HEK293 (cell line): ENCODE data around the gene CDH23.

ENCODE experiments used
- GLIS2 ChIP-seq: fragments of 450-650 bp; formaldehyde crosslinking; IDR thresholded peaks from 2 replicates; pipeline ENCODE4 v1.5.1; 2016; ENCODE audit warnings: missing biosample characterization, missing genetic modification characterization
- OVOL3 ChIP-seq: fragments of 450-650 bp; formaldehyde crosslinking; IDR thresholded peaks from 2 replicates; pipeline ENCODE4 v1.5.1; 2016; ENCODE audit warnings: missing biosample characterization, missing genetic modification characterization
- SP3 ChIP-seq: fragments of 450-650 bp; formaldehyde crosslinking; IDR thresholded peaks from 2 replicates; pipeline ENCODE4 v1.5.1; 2016; ENCODE audit warnings: missing biosample characterization, missing genetic modification characterization
- ZBTB8A ChIP-seq: fragments of 450-650 bp; formaldehyde crosslinking; IDR thresholded peaks from 2 replicates; pipeline ENCODE4 v1.5.1; 2016; ENCODE audit warnings: missing biosample characterization, missing genetic modification characterization
- ZEB2 ChIP-seq: fragments of 450-650 bp; formaldehyde crosslinking; IDR thresholded peaks from 2 replicates; pipeline ENCODE4 v1.5.1; 2016; ENCODE audit warnings: missing biosample characterization, missing genetic modification characterization
- ZFHX2 ChIP-seq: fragments of 450-650 bp; formaldehyde crosslinking; conservative IDR thresholded peaks from 2 replicates; pipeline ENCODE4 v1.5.1; 2016; ENCODE audit warnings: missing biosample characterization, missing genetic modification characterization
- ZFP41 ChIP-seq: fragments of 450-650 bp; formaldehyde crosslinking; IDR thresholded peaks from 2 replicates; pipeline ENCODE4 v1.5.1; 2016; ENCODE audit warnings: missing biosample characterization, missing genetic modification characterization, borderline replicate concordance
- ZNF174 ChIP-seq: fragments of 450-650 bp; formaldehyde crosslinking; IDR thresholded peaks from 2 replicates; pipeline ENCODE4 v1.5.0; 2017; ENCODE audit warnings: missing biosample characterization, mild to moderate bottlenecking, missing genetic modification characterization
- ZNF214 ChIP-seq: fragments of 450-650 bp; formaldehyde crosslinking; IDR thresholded peaks from 2 replicates; pipeline ENCODE4 v1.5.1; 2017; ENCODE audit warnings: missing biosample characterization, mild to moderate bottlenecking, missing genetic modification characterization, borderline replicate concordance
- ZNF423 ChIP-seq: fragments of 450-650 bp; formaldehyde crosslinking; IDR thresholded peaks from 2 replicates; pipeline ENCODE4 v1.5.1; 2016; ENCODE audit warnings: missing biosample characterization, missing genetic modification characterization
- ZNF548 ChIP-seq: fragments of 450-650 bp; formaldehyde crosslinking; IDR thresholded peaks from 2 replicates; pipeline ENCODE4 v1.5.1; 2016; ENCODE audit warnings: missing biosample characterization, missing genetic modification characterization
- ZNF560 ChIP-seq: fragments of 450-650 bp; formaldehyde crosslinking; IDR thresholded peaks from 2 replicates; pipeline ENCODE4 v1.5.1; 2017; ENCODE audit warnings: missing biosample characterization, missing genetic modification characterization, borderline replicate concordance
- ZNF660 ChIP-seq: fragments of 450-650 bp; IDR thresholded peaks from 2 replicates; pipeline ENCODE4 v1.5.1; 2018; ENCODE audit warnings: missing biosample characterization, mild to moderate bottlenecking, missing genetic modification characterization
- ZNF707 ChIP-seq: fragments of 450-650 bp; formaldehyde crosslinking; IDR thresholded peaks from 2 replicates; pipeline ENCODE4 v1.5.1; 2016; ENCODE audit warnings: missing biosample characterization, missing genetic modification characterization
- TF ChIP-seq, protein P1 (sequence below): fragments of 450-650 bp; formaldehyde crosslinking; IDR thresholded peaks from 2 replicates; pipeline ENCODE4 v1.5.1; 2016; ENCODE audit warnings: missing biosample characterization, missing genetic modification characterization
- TF ChIP-seq, protein P2 (sequence below): fragments of 450-650 bp; formaldehyde crosslinking; IDR thresholded peaks from 2 replicates; pipeline ENCODE4 v1.5.1; 2017; ENCODE audit warnings: missing biosample characterization, missing genetic modification characterization
- TF ChIP-seq, protein P3 (sequence below): sonication (generic); formaldehyde crosslinking; IDR thresholded peaks from 2 replicates; pipeline ENCODE4 v1.8.1; 2022; ENCODE audit warnings: mild to moderate bottlenecking, moderate library complexity, missing genetic modification reagents
- TF ChIP-seq, protein P4 (sequence below): fragments of 450-650 bp; formaldehyde crosslinking; IDR thresholded peaks from 2 replicates; pipeline ENCODE4 v1.5.1; 2017; ENCODE audit warnings: missing biosample characterization, missing genetic modification characterization
- TF ChIP-seq, protein P5 (sequence below): fragments of 450-650 bp; formaldehyde crosslinking; IDR thresholded peaks from 2 replicates; pipeline ENCODE4 v1.5.1; 2016; ENCODE audit warnings: missing biosample characterization, missing genetic modification characterization
- TF ChIP-seq, protein P6 (sequence below): fragments of 450-650 bp; formaldehyde crosslinking; IDR thresholded peaks from 2 replicates; pipeline ENCODE4 v1.5.1; 2016; ENCODE audit warnings: missing biosample characterization, missing genetic modification characterization
- TF ChIP-seq, protein P7 (sequence below): fragments of 450-650 bp; formaldehyde crosslinking; IDR thresholded peaks from 2 replicates; pipeline ENCODE4 v1.5.1; 2016; ENCODE audit warnings: missing biosample characterization, missing genetic modification characterization
- TF ChIP-seq, protein P8 (sequence below): fragments of 450-650 bp; formaldehyde crosslinking; IDR thresholded peaks from 2 replicates; pipeline ENCODE4 v1.5.1; 2016; ENCODE audit warnings: missing biosample characterization, missing genetic modification characterization
- TF ChIP-seq, protein P9 (sequence below): fragments of 450-650 bp; IDR thresholded peaks from 2 replicates; pipeline ENCODE4 v1.5.1; 2018; ENCODE audit warnings: missing biosample characterization, missing genetic modification characterization

CDH23 gene

DNA sequence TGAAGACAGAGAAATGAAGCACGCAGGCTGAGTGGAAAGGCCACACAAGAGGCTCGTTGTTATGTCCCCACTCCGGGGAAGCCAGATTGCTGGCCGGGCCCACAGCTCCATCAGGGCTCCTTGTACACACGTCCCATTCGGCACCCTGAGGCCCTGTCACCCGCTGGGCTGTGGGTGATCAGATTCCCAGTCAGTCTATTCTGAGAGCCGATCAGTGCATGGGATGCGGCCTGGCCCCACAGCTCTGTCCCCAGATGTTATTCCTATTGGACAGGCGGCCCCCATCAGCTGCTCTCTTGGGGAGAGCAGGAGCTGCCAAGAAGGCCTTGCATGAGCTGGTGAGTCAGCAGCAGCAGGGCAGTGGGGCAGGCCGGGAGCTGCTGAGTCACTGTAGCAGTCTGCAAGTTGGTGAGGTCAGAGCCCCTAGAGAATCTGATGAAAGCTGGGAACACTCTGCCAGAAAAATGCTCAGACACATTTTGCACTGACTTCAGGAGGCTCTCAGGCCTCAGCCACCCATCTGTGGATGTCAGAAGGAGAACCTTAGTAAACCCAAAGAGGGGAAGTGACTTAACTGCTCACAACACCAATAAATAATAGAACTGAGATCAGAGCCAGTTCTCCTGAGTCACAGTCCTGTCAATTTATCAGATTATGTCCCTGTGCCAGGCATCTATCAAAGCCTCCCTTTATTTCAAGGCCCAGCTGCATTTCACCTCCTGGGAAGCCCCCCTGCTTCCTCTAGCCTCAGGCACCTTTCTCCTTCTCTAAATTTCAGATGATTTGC lies 463.7 kb downstream of the CDH23 start (continued):
- TF ChIP-seq, protein P1, sequence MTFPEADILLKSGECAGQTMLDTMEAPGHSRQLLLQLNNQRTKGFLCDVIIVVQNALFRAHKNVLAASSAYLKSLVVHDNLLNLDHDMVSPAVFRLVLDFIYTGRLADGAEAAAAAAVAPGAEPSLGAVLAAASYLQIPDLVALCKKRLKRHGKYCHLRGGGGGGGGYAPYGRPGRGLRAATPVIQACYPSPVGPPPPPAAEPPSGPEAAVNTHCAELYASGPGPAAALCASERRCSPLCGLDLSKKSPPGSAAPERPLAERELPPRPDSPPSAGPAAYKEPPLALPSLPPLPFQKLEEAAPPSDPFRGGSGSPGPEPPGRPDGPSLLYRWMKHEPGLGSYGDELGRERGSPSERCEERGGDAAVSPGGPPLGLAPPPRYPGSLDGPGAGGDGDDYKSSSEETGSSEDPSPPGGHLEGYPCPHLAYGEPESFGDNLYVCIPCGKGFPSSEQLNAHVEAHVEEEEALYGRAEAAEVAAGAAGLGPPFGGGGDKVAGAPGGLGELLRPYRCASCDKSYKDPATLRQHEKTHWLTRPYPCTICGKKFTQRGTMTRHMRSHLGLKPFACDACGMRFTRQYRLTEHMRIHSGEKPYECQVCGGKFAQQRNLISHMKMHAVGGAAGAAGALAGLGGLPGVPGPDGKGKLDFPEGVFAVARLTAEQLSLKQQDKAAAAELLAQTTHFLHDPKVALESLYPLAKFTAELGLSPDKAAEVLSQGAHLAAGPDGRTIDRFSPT = peak; percentile 90
- TF ChIP-seq, protein P2, sequence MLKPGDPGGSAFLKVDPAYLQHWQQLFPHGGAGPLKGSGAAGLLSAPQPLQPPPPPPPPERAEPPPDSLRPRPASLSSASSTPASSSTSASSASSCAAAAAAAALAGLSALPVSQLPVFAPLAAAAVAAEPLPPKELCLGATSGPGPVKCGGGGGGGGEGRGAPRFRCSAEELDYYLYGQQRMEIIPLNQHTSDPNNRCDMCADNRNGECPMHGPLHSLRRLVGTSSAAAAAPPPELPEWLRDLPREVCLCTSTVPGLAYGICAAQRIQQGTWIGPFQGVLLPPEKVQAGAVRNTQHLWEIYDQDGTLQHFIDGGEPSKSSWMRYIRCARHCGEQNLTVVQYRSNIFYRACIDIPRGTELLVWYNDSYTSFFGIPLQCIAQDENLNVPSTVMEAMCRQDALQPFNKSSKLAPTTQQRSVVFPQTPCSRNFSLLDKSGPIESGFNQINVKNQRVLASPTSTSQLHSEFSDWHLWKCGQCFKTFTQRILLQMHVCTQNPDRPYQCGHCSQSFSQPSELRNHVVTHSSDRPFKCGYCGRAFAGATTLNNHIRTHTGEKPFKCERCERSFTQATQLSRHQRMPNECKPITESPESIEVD = no peak
- TF ChIP-seq ZNF560 (tag by site-specific recombination) = no peak
- peak; percentile 97 for TF ChIP-seq ZEB2 (tag by site-specific recombination)
- TF ChIP-seq, protein P3, sequence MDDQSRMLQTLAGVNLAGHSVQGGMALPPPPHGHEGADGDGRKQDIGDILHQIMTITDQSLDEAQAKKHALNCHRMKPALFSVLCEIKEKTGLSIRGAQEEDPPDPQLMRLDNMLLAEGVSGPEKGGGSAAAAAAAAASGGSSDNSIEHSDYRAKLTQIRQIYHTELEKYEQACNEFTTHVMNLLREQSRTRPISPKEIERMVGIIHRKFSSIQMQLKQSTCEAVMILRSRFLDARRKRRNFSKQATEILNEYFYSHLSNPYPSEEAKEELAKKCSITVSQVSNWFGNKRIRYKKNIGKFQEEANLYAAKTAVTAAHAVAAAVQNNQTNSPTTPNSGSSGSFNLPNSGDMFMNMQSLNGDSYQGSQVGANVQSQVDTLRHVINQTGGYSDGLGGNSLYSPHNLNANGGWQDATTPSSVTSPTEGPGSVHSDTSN (CRISPR knock-in tag) = no peak
- TF ChIP-seq, protein P4, sequence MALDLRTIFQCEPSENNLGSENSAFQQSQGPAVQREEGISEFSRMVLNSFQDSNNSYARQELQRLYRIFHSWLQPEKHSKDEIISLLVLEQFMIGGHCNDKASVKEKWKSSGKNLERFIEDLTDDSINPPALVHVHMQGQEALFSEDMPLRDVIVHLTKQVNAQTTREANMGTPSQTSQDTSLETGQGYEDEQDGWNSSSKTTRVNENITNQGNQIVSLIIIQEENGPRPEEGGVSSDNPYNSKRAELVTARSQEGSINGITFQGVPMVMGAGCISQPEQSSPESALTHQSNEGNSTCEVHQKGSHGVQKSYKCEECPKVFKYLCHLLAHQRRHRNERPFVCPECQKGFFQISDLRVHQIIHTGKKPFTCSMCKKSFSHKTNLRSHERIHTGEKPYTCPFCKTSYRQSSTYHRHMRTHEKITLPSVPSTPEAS (tag by site-specific recombination) = peak; percentile 55; the same call in 1 of the 2 replicates
- TF ChIP-seq ZBTB8A (tag by site-specific recombination) = peak; percentile 77
- TF ChIP-seq, protein P5, sequence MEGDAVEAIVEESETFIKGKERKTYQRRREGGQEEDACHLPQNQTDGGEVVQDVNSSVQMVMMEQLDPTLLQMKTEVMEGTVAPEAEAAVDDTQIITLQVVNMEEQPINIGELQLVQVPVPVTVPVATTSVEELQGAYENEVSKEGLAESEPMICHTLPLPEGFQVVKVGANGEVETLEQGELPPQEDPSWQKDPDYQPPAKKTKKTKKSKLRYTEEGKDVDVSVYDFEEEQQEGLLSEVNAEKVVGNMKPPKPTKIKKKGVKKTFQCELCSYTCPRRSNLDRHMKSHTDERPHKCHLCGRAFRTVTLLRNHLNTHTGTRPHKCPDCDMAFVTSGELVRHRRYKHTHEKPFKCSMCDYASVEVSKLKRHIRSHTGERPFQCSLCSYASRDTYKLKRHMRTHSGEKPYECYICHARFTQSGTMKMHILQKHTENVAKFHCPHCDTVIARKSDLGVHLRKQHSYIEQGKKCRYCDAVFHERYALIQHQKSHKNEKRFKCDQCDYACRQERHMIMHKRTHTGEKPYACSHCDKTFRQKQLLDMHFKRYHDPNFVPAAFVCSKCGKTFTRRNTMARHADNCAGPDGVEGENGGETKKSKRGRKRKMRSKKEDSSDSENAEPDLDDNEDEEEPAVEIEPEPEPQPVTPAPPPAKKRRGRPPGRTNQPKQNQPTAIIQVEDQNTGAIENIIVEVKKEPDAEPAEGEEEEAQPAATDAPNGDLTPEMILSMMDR (tag by site-specific recombination) = no peak
- TF ChIP-seq, protein P6, sequence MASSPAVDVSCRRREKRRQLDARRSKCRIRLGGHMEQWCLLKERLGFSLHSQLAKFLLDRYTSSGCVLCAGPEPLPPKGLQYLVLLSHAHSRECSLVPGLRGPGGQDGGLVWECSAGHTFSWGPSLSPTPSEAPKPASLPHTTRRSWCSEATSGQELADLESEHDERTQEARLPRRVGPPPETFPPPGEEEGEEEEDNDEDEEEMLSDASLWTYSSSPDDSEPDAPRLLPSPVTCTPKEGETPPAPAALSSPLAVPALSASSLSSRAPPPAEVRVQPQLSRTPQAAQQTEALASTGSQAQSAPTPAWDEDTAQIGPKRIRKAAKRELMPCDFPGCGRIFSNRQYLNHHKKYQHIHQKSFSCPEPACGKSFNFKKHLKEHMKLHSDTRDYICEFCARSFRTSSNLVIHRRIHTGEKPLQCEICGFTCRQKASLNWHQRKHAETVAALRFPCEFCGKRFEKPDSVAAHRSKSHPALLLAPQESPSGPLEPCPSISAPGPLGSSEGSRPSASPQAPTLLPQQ (tag by site-specific recombination) = peak; percentile 98
- TF ChIP-seq ZFP41 (tag by site-specific recombination) = no peak
- peak; percentile 91 for TF ChIP-seq GLIS2
- TF ChIP-seq OVOL3 (tag by site-specific recombination) = no peak
- peak; percentile 96 for TF ChIP-seq ZNF660 (tag by site-specific recombination)
- no peak for TF ChIP-seq ZNF707 (tag by site-specific recombination)
- TF ChIP-seq ZNF548 (tag by site-specific recombination) = no peak
- TF ChIP-seq, protein P7, sequence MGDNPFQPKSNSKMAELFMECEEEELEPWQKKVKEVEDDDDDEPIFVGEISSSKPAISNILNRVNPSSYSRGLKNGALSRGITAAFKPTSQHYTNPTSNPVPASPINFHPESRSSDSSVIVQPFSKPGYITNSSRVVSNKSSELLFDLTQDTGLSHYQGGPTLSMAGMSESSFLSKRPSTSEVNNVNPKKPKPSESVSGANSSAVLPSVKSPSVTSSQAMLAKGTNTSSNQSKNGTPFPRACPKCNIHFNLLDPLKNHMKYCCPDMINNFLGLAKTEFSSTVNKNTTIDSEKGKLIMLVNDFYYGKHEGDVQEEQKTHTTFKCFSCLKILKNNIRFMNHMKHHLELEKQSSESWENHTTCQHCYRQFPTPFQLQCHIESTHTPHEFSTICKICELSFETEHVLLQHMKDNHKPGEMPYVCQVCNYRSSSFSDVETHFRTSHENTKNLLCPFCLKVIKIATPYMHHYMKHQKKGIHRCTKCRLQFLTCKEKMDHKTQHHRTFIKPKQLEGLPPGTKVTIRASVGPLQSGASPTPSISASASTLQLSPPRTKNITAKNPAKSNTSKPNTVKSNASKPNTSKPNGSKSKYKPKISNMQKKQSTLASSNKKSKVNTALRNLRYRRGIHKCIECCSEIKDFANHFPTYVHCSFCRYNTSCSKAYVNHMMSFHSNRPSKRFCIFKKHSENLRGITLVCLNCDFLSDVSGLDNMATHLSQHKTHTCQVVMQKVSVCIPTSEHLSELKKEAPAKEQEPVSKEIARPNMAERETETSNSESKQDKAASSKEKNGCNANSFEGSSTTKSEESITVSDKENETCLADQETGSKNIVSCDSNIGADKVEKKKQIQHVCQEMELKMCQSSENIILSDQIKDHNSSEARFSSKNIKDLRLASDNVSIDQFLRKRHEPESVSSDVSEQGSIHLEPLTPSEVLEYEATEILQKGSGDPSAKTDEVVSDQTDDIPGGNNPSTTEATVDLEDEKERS (tag by site-specific recombination) = no peak
- TF ChIP-seq, protein P8, sequence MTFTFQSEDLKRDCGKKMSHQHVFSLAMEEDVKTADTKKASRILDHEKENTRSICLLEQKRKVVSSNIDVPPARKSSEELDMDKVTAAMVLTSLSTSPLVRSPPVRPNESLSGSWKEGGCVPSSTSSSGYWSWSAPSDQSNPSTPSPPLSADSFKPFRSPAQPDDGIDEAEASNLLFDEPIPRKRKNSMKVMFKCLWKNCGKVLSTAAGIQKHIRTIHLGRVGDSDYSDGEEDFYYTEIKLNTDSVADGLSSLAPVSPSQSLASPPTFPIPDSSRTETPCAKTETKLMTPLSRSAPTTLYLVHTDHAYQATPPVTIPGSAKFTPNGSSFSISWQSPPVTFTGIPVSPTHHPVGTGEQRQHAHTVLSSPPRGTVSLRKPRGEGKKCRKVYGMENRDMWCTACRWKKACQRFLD (tag by site-specific recombination) = no peak
- no peak for TF ChIP-seq ZNF174 (tag by site-specific recombination)
- 0 out of 2 replicates have a peak, but pooled peaks have one; percentile 30 for TF ChIP-seq SP3
- TF ChIP-seq ZNF214 (tag by site-specific recombination) = no peak
- TF ChIP-seq ZNF423 (tag by site-specific recombination) = no peak
- TF ChIP-seq, protein P9, sequence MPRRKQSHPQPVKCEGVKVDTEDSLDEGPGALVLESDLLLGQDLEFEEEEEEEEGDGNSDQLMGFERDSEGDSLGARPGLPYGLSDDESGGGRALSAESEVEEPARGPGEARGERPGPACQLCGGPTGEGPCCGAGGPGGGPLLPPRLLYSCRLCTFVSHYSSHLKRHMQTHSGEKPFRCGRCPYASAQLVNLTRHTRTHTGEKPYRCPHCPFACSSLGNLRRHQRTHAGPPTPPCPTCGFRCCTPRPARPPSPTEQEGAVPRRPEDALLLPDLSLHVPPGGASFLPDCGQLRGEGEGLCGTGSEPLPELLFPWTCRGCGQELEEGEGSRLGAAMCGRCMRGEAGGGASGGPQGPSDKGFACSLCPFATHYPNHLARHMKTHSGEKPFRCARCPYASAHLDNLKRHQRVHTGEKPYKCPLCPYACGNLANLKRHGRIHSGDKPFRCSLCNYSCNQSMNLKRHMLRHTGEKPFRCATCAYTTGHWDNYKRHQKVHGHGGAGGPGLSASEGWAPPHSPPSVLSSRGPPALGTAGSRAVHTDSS (tag by site-specific recombination) = no peak
- TF ChIP-seq ZFHX2 (tag by site-specific recombination) = no peak
